Right atrium auricular region (tissue), 2 donors: ENCODE data around the gene CXCL5. TPM values are rescaled to one million over a fixed set of nuclear protein-coding genes. Genes with fewer than 3 reads are reported as not detected.
"Not testable (repeated sequence)": the region's sequence is repeated elsewhere in the genome, so short reads cannot be mapped to it uniquely, and the experiment has no call there.

ENCODE experiments used
- DNase-seq: peaks from one replicate; pipeline ENCODE4 v3.0.0-alpha.2; 2019; ENCODE audit warnings: low spot score
- H3K27ac ChIP-seq, 2 donors: fragments of 200-600 bp; sonication (generic); 1 replicate in 1 of 2; 2 replicates in 1 of 2; pipeline ENCODE4 v1.5.1; 2016 to 2019
- H3K27me3 ChIP-seq, 2 donors: fragments of 200-600 bp; sonication (generic); one replicate each; pipeline versions ENCODE4 v1.5.1 to v1.6.0; 2017 to 2019
- H3K36me3 ChIP-seq: fragments of 200-600 bp; sonication (generic); one replicate; pipeline ENCODE4 v1.5.1; 2016
- H3K4me1 ChIP-seq, 2 donors: fragments of 200-600 bp; sonication (generic); one replicate each; pipeline versions ENCODE4 v1.5.1 to v1.6.0; 2017 to 2019
- H3K4me3 ChIP-seq, 2 donors: fragments of 200-600 bp; sonication (generic); 1 replicate in 1 of 2; 2 replicates in 1 of 2; pipeline ENCODE4 v1.5.1; 2017 to 2019; ENCODE audit warnings: mild to moderate bottlenecking in 1 of 2, moderate library complexity in 1 of 2
- H3K9me3 ChIP-seq, 2 donors: fragments of 200-600 bp; sonication (generic); one replicate each; pipeline ENCODE4 v1.5.1; 2019
- CTCF ChIP-seq, 2 donors: fragments of 200-600 bp; sonication (generic); IDR thresholded peaks; one replicate each; pipeline ENCODE4 v1.5.1; 2019; ENCODE audit warnings: antibody characterized with exemption in 2 of 2
- total RNA-seq, 2 donors: library from RNA; depleted of rRNA; stranded (reverse); fragments of >200 nt; gene quantifications; one replicate each; pipeline ENCODE4 v1.1.0, GENCODE V29; 2016

The CXCL5 gene
- total RNA-seq, 2 donors from 2014 or later: not detected

- H3K36me3 ChIP-seq: no peaks in the 10 kb centered on the region
- no peak overlapping the region for H3K4me3 ChIP-seq
- peaks cover 0 to 44% of the 10 kb centered on the region in 2 donors for H3K9me3 ChIP-seq
- H3K27me3 ChIP-seq: no peaks in the 10 kb centered on the region
- no peak for DNase-seq
- no peak overlapping the region for H3K27ac ChIP-seq
- TF ChIP-seq CTCF (IDR thresholded peaks at IDR 0.05): no peak
- no peaks in the 10 kb centered on the region for H3K4me1 ChIP-seq
Measured at GRCh38 chr4:73970011-73970410, 28.5 kb downstream of the CXCL5 start.

GRCh38 chr4:73967866-73968265, 30.6 kb downstream of the CXCL5 start:
- Histone ChIP-seq H3K27ac (no peak overlapping the region), H3K36me3 (no peaks in the 10 kb centered on the region), H3K4me3 (no peak overlapping the region), H3K4me1 (no peaks in the 10 kb centered on the region), H3K27me3 (no peaks in the 10 kb centered on the region), H3K9me3 (peaks cover 0 to 24% of the 10 kb centered on the region in 2 donors)
- TF ChIP-seq CTCF (IDR thresholded peaks at IDR 0.05): no peak
- DNase-seq: no peak

DNA sequence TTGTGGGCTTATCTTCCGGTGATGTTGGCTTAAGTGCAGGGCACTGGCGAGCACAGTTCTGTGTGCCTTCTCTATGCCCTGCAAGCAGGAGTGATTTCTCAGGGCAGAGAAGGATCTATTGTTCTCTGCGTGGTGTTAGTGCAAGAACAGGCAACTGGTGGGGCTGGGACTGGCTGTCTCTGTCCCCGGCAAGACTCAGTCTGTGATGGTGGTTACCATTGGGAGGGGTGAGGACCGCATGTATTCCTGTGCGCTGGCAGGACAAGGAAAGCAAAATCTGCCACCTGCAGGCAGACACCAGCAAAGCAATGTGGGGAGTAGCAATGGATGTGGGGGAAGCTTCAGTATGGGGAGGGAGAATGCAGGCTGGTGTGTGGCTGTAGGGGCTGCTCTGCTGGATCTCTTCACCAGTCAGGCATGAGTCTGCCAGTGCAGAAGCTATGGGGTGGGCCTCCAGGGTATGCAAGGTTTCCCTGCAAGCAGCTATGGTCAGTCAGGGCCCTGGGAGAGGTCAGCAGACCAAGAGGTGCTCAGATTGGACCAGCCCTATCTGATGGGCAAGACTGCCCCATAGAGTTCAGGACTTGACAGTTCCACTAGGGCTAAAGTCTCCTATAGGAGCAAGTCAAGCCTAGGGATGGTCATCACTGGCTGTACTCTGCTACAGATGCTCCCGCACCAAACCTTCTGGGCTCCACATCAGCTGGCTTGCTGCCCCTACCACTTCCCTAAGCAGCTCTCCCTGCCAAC, 33.4 kb downstream of the CXCL5 start:
- Histone ChIP-seq H3K36me3 (no peaks in the 10 kb centered on the region), H3K27me3 (no peaks in the 10 kb centered on the region)
- DNase-seq: no peak

DNA sequence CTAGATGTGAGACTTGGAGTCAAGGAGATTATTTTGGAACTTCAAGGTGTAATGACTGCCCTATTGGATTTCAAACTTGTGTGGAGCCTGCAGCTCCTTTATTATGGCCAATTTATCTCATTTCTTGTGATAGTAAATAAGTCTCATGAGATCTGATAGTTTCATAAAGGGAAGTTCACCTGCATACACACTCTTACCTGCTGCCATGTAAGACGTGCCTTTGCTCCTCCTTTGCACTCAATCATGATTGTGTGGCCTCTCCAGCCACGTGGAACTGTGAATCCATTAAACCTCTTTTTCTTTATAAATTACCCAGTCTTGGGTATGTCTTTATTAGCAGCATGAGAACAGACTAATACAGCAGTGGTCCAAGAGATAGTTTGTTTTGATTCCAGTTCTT, 35.8 kb downstream of the CXCL5 start:
- no peak for TF ChIP-seq CTCF (IDR thresholded peaks at IDR 0.05)
- H3K27ac ChIP-seq: no peak overlapping the region
- peaks cover 0 to 21% of the 10 kb centered on the region in 2 donors for H3K9me3 ChIP-seq
- no peak for DNase-seq
- no peak overlapping the region for H3K4me3 ChIP-seq
- no peaks in the 10 kb centered on the region for H3K4me1 ChIP-seq
- no peaks in the 10 kb centered on the region for H3K36me3 ChIP-seq
- H3K27me3 ChIP-seq: no peaks in the 10 kb centered on the region

More for the DNA sequence above, 33.4 kb downstream of the CXCL5 start:
- Histone ChIP-seq H3K9me3 (peaks cover 0 to 8% of the 10 kb centered on the region in 2 donors), H3K4me3 (no peak overlapping the region), H3K4me1 (no peaks in the 10 kb centered on the region), H3K27ac (no peak overlapping the region)
- no peak for TF ChIP-seq CTCF (IDR thresholded peaks at IDR 0.05)

DNA sequence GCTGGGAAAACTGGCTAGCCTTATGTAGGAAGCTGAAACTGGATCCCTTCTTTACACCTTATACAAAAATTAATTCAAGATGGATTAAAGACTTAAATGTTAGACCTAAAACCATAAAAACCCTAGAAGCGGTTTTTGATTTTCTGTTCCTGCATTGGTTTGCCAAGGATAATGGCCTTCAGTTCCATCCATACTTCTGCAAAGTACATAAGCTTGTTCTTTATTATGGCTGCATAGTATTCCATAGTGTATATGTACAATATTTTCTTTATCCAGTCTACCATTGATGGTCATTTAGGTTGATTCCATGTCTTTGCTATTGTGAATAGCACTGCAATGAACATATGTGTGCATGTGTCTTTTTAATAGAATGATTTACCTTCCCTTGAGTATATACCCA, 39.4 kb downstream of the CXCL5 start:
- not testable (repeated sequence) for H3K27ac ChIP-seq, H3K27me3 ChIP-seq, H3K36me3 ChIP-seq, H3K4me3 ChIP-seq, H3K4me1 ChIP-seq, DNase-seq
- H3K9me3 ChIP-seq: peaks cover 0 to 21% of the 10 kb centered on the region in 2 donors

DNA sequence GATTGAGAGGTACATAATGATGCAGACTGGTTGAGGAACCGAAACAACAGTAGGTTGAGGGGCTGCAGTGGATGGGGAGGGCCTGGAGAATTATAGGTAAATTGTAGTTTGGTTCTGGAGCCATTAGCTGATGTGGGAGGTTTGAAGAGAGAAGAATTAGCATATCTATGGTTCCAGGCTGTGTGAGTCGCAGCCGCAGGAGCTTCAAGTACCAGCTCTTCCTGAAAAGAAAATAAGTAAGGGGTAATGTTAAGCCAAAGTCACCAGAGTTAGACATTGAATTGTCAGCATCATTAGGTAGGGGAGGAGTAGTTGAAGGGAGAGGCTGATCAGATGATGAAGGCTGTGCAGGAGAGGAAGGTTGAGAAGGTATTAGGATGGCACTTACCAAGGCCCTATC, 46.1 kb downstream of the CXCL5 start:
- H3K27ac ChIP-seq: no peak overlapping the region
- no peak overlapping the region for H3K4me3 ChIP-seq
- no peaks in the 10 kb centered on the region for H3K27me3 ChIP-seq
- no peaks in the 10 kb centered on the region for H3K9me3 ChIP-seq
- H3K36me3 ChIP-seq: no peaks in the 10 kb centered on the region
- no peak for TF ChIP-seq CTCF (IDR thresholded peaks at IDR 0.05)
- no peaks in the 10 kb centered on the region for H3K4me1 ChIP-seq
- DNase-seq: no peak

- DNase-seq: not testable (repeated sequence)
Measured at GRCh38 chr4:73950376-73950920, 48.0 kb downstream of the CXCL5 start.

More at GRCh38 chr4:73950376-73950920, 48.0 kb downstream of the CXCL5 start:
- H3K27me3 ChIP-seq, H3K27ac ChIP-seq, H3K4me1 ChIP-seq, H3K36me3 ChIP-seq, H3K9me3 ChIP-seq, H3K4me3 ChIP-seq: not testable (repeated sequence)
